ENCODE results near the gene SIRPA. TPM values are rescaled to one million over a fixed set of nuclear protein-coding genes. Genes with fewer than 3 reads are reported as not detected.

The SIRPA gene
- polyA plus RNA-seq, 1 donor from 2014 or later = 8.0 TPM

DNA sequence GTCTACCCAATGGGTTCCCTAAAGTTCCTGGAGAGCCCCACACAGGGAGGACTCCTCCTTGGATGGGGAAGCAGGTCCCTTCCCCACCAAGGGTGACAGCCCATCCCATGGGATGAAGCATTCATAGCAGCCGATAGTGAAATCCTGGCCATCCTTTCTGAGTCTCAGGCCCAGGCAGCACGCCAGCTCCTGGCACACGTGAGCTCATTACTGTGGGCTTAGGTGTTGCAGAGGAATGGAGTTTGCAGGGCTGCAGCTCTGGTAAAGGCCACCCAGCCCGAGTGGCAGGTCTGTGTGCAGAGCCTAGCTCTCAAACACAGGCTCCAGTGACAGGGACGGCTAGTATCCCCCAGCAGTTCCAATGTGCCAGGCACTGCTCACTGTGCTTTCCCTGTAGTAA lies 31.0 kb downstream of the SIRPA start:
- H3K27ac ChIP-seq (ENCODE audit: low read length) = no peak overlapping the region

GRCh38 chr20:1927217-1927616 lies 32.0 kb downstream of the SIRPA start:
- H3K36me3 ChIP-seq (ENCODE audit: insufficient read depth, low read length) = no peaks in the 10 kb centered on the region
- no peak overlapping the region for H3K4me2 ChIP-seq (ENCODE audit: low read length)
- H2AFZ ChIP-seq (ENCODE audit: low read depth, low read length) = no peak overlapping the region
- H4K20me1 ChIP-seq (ENCODE audit: insufficient read depth) = no peaks in the 10 kb centered on the region
- no peak overlapping the region for H3K4me3 ChIP-seq (ENCODE audit: low read length)
- H3K9ac ChIP-seq (ENCODE audit: low read length) = no peak overlapping the region
- no peaks in the 10 kb centered on the region for H3K79me2 ChIP-seq (replicated peaks; ENCODE audit: insufficient read depth, low read length)
- no peaks in the 10 kb centered on the region for H3K27me3 ChIP-seq (ENCODE audit: insufficient read depth, low read depth, low read length)
- H3K9me3 ChIP-seq (ENCODE audit: low read length) = no peaks in the 10 kb centered on the region
- no peaks in the 10 kb centered on the region for H3F3A ChIP-seq (ENCODE audit: insufficient read depth, low read length, poor library complexity, severe bottlenecking)
- H3K27ac ChIP-seq (ENCODE audit: low read length) = no peak overlapping the region
- no peaks in the 10 kb centered on the region for H3K9me2 ChIP-seq (ENCODE audit: insufficient read depth, low read length)
- TF ChIP-seq, protein P1, sequence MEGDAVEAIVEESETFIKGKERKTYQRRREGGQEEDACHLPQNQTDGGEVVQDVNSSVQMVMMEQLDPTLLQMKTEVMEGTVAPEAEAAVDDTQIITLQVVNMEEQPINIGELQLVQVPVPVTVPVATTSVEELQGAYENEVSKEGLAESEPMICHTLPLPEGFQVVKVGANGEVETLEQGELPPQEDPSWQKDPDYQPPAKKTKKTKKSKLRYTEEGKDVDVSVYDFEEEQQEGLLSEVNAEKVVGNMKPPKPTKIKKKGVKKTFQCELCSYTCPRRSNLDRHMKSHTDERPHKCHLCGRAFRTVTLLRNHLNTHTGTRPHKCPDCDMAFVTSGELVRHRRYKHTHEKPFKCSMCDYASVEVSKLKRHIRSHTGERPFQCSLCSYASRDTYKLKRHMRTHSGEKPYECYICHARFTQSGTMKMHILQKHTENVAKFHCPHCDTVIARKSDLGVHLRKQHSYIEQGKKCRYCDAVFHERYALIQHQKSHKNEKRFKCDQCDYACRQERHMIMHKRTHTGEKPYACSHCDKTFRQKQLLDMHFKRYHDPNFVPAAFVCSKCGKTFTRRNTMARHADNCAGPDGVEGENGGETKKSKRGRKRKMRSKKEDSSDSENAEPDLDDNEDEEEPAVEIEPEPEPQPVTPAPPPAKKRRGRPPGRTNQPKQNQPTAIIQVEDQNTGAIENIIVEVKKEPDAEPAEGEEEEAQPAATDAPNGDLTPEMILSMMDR (IDR thresholded peaks at IDR 0.05; ENCODE audit: poor library complexity, severe bottlenecking) = no peak
- TF ChIP-seq MXI1 (conservative IDR thresholded peaks at IDR 0.05; ENCODE audit: poor library complexity, severe bottlenecking) (no peak), POLR2AphosphoS5 (IDR thresholded peaks at IDR 0.05) (no peak), TAF1 (IDR thresholded peaks at IDR 0.05; ENCODE audit: low read depth) (no peak), REST (IDR thresholded peaks at IDR 0.05; ENCODE audit: borderline replicate concordance) (no peak), SMC3 (conservative IDR thresholded peaks at IDR 0.05; ENCODE audit: poor library complexity) (no peak), RAD21 (conservative IDR thresholded peaks at IDR 0.05) (no peak), EP300 (conservative IDR thresholded peaks at IDR 0.05; ENCODE audit: poor library complexity, severe bottlenecking) (no peak)

More for the DNA sequence above, 31.0 kb downstream of the SIRPA start:
- no peaks in the 10 kb centered on the region for H4K20me1 ChIP-seq (ENCODE audit: insufficient read depth)
- no peak overlapping the region for H3K4me3 ChIP-seq (ENCODE audit: low read length)
- H3K36me3 ChIP-seq (ENCODE audit: insufficient read depth, low read length) = no peaks in the 10 kb centered on the region
- no peaks in the 10 kb centered on the region for H3F3A ChIP-seq (ENCODE audit: insufficient read depth, low read length, poor library complexity, severe bottlenecking)
- H3K27me3 ChIP-seq (ENCODE audit: insufficient read depth, low read depth, low read length) = no peaks in the 10 kb centered on the region
- H2AFZ ChIP-seq (ENCODE audit: low read depth, low read length) = no peak overlapping the region
- H3K79me2 ChIP-seq (replicated peaks; ENCODE audit: insufficient read depth, low read length) = no peaks in the 10 kb centered on the region
- H3K9me3 ChIP-seq (ENCODE audit: low read length) = no peaks in the 10 kb centered on the region
- no peak for TF ChIP-seq MXI1 (conservative IDR thresholded peaks at IDR 0.05; ENCODE audit: poor library complexity, severe bottlenecking)
- TF ChIP-seq, protein P1 (IDR thresholded peaks at IDR 0.05; ENCODE audit: poor library complexity, severe bottlenecking) = no peak
- no peak for TF ChIP-seq RAD21 (conservative IDR thresholded peaks at IDR 0.05)
- no peak for TF ChIP-seq EZH2 (IDR thresholded peaks at IDR 0.05; ENCODE audit: borderline replicate concordance, insufficient read depth, low read length, poor library complexity, severe bottlenecking)
- no peak for TF ChIP-seq EP300 (conservative IDR thresholded peaks at IDR 0.05; ENCODE audit: poor library complexity, severe bottlenecking)
- no peak for TF ChIP-seq SMC3 (conservative IDR thresholded peaks at IDR 0.05; ENCODE audit: poor library complexity)
- TF ChIP-seq REST (IDR thresholded peaks at IDR 0.05; ENCODE audit: borderline replicate concordance) = no peak
- no peak for TF ChIP-seq TAF1 (IDR thresholded peaks at IDR 0.05; ENCODE audit: low read depth)
- TF ChIP-seq POLR2AphosphoS5 (IDR thresholded peaks at IDR 0.05) = no peak
- H3K9ac ChIP-seq (ENCODE audit: low read length) = no peak overlapping the region
- no peak overlapping the region for H3K4me2 ChIP-seq (ENCODE audit: low read length)
- no peaks in the 10 kb centered on the region for H3K9me2 ChIP-seq (ENCODE audit: insufficient read depth, low read length)

Measured in neural cell (in vitro differentiated cells).